SK-N-DZ (cell line): Measurements from ENCODE around the gene ADCY2.

ENCODE experiments used
- DNase-seq: peaks from one replicate; pipeline ENCODE4 v3.0.0-alpha.2; 2015; ENCODE audit warnings: low spot score

Gene ADCY2

GRCh38 chr5:7589800-7590199 lies 193.9 kb downstream of the ADCY2 start:
- DNase-seq = no peak

DNA sequence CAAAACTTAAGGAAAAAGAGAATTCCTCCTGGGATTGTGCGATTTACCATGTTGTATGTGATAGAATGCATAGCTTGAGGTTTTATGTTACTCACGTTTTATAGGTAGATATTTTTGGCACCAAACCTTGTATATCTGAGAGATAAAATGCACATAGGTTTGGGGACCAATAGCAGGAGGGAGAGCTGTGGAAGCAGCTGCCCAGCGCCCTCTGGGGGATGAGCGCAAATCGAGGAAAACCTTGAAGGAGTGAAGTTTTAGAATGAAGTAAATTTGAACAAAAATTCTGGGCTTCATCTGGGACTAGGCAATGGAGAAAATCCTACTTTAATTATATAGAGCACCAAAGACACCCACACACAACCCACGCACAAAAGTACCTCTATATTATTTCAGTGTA lies 197.0 kb downstream of the ADCY2 start:
- DNase-seq = no peak

GRCh38 chr5:7597059-7597642 lies 201.2 kb downstream of the ADCY2 start:
- no peak for DNase-seq

- no peak for DNase-seq
Measured at GRCh38 chr5:7606840-7607465, 211.0 kb downstream of the ADCY2 start.

DNA sequence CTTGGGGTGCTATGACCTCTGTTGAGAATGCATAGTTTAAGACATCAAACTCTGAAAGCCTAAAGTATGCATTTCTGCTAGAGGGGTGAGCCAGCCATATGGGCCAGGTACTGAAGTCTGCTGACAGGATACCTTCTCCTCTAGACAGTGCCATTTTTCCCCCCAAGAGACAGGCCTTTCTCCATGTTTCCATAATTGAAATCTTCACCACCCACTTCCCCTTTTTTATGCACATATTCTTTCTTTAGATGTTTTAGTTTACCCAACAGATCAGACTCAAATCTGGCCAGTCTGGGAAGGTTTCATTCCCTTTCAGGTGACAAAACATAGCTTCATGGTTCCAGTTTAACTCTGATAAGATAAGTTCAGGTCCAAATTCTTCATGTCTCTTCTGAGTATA lies 212.8 kb downstream of the ADCY2 start:
- DNase-seq = no peak

DNA sequence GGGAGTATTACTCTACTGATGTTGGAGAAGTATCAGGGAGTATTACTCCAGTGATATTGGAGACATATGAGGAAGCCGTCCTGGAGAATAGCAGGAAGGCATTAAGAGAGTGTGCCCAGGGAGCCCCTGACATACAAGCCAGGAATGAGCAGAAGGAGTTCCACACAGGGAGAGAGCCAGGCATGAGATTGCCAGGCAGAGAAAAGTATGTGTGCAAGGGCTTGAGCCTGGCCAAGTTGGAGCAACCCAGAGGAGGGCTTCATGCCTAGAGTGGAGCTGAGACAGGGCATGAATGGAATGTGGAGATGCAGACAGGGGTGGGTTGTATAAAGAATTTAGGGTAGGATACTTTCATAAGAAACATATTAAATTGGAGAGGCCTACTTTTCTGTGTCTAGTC lies 213.8 kb downstream of the ADCY2 start:
- no peak for DNase-seq

DNA sequence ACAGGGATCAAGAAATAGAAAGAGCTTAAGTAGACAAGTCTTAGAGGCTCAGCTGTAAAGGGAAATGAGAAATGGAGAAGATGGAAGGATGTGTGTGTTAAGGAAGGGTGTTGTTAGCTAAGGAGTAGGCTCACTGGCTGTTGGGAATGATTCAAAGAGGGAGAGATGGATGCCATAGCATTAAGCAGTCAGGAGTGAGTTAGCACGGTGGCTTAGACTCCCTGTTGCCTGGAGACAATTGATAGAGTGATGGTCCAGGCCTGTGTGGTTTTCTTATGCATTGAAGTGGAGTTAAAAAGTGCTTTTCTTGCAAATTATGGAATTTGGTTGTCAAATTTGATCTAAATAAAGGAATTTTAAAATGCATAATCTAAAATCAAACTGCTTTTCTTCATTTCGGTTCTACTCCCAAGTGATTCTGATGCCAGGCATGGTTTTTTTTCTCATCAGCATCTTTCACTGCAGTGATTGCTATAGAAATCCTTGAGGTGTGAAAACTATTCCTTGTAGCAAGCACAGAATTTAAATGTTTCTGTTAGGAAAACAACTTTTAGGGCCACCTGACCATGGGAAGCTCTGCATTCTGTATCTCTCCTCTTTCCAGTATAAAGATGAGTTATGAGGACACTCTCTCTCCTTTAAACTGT lies 214.7 kb downstream of the ADCY2 start:
- DNase-seq = no peak

DNA sequence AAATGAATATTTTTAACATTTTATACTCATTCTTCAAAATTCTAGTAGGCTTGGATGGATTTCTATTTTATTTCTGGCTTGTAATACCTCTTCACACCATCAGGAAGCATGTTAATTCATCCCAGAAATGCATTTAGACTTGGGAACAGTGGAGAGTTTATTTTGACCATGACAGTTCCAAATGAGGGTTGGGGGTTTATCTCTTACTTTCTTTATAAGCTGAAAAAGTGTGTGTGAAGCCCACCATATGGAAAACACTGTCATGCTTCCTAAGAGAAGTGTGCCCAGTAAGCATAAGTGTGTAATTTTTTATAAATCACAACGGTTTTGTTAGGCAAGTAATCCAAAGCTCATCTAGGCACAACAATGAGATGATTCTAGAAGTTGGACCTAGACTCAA lies 215.6 kb downstream of the ADCY2 start:
- no peak for DNase-seq

DNA sequence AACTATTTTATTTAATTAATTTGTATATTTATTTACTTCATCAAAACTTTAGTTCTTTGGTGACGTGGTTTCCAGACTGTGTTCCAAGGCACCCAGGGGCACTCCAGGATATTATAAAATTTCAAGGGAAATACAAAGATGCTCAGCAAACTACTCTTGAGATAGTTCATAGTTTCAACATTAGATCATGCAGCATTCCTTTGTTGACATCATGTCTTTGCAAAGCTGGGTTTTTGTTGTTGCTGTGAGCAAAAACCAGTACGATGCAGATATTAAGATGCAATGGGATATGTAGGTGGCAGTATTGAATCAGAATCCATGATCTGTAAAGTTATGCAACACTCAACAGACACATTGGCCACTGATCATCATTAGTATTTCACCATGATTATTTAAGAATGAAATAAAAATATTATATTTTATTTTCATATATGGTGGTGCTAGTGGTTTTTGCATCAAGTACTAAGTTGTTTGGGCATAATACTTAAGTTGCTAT lies 219.7 kb downstream of the ADCY2 start:
- DNase-seq = no peak

DNA sequence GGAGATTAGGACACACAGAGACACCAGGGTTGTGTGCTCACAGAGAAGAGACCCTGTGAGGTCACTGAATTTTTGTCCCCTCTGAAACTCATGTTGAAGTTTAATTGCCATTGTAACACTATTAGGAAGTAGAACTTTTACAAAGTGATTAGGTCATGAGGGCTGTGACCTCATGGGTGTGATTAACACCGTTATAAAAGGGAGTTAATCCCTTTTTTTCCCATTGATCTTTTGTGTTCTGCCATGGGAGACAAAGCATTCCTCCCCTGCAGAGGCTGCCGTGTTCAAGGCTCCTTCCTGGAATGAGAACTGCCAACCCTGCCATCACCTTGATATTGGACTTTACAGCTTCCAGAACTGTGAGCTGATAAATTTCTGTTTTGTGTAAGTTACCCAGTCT lies 221.0 kb downstream of the ADCY2 start:
- DNase-seq = no peak

GRCh38 chr5:7622498-7622897 lies 226.6 kb downstream of the ADCY2 start:
- DNase-seq = no peak

DNA sequence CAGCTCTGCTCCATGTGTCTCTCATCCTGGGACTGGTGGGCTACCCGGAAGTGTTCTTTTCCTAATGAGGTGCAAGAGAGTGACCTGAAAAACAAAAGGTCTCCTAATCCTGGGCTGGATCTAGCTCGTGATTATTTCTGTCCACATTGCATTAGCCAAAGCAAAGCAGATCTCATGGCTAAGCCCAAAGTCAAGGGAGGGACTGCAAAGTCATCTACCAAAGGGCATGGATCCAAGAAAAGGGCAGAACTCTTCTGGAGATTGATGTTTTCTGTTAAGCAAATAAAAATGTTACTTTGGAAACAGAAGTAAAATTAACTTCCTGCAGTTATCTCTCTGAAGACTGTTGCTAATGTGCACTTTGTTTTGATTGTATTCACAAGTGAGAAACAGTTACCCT lies 229.8 kb downstream of the ADCY2 start:
- DNase-seq = no peak

- no peak for DNase-seq
Measured at GRCh38 chr5:7628248-7628647, 232.3 kb downstream of the ADCY2 start.

GRCh38 chr5:7628820-7629219 lies 232.9 kb downstream of the ADCY2 start:
- no peak for DNase-seq

- no peak for DNase-seq
Measured at GRCh38 chr5:7629561-7629960, 233.6 kb downstream of the ADCY2 start.

GRCh38 chr5:7634837-7635236 lies 238.9 kb downstream of the ADCY2 start:
- no peak for DNase-seq

DNA sequence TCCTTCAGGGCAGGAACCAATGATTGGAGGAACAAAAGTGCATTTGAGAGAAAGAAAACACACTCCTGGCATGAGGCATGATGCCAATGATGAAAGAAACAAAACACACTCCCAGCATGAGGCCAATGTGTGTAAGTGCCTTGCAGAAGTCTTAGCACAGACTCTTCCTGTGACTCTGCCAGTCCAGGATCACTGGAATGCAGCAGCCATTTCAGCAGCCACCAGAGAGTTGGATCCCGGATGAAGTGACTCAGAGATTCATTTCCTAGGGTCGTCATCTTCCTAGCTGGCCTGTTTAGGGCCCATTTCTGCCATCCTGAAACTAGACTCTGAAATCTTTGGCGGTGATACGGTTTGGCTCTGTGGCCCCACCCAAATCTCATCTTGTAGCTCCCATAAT lies 242.5 kb downstream of the ADCY2 start:
- DNase-seq = no peak

GRCh38 chr5:7642029-7642428 lies 246.1 kb downstream of the ADCY2 start:
- no peak for DNase-seq

DNA sequence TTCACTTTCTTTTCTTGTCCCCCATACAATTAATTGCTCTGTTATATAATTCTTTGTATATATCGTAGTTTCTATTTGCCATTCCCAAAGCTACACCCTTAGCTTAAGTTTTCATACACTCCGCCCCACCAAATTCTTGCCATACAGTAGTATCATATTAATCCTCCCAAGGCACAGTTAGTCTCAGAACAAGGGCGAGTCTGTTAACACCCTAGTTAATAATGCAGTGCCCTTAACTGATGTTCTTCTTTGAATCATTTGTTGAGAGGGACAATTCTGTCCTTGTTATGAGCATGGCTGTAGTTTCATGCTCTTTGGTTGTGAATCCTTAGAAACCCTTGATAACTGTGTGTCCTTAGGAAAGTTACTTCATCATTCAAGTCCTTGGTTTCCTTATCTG lies 248.8 kb downstream of the ADCY2 start:
- no peak for DNase-seq

DNA sequence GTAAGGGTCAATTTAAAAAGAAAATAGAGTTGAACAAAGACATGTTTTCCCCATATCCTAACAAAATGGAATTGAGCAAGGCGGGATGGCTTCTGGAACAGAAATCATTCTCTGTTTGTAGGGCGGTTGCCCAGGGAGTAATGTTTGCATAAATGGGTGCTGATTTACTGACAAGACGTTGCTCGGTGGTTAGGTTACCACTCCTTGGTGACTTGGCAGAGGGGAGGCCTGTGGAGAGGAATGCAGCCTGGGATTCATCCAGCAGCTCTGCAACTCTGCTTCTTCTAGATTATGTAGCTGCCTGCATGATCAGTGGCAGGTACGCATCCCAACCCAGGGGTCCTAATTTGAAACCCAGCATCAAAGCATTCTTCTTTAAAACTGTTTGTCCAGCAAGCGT lies 254.8 kb downstream of the ADCY2 start:
- no peak for DNase-seq

DNA sequence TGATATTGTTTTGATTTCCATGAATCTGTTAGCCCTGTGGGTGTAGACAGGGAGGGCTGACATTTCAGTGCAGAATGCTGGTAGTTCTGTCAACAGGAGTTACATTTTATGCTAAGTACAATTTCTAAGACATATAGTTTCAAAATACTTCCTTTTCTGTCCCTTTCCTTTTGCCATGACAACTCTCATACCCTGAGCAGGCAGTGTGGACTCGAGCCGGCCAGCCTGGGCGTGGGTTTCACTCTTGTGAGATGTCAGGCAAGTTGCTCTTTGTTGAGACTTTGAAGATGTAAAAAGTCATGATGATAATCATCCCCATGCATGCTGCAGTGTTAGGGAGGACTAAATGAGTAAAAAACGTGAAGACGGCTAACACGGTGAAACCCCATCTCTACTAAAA lies 257.1 kb downstream of the ADCY2 start:
- no peak for DNase-seq

DNA sequence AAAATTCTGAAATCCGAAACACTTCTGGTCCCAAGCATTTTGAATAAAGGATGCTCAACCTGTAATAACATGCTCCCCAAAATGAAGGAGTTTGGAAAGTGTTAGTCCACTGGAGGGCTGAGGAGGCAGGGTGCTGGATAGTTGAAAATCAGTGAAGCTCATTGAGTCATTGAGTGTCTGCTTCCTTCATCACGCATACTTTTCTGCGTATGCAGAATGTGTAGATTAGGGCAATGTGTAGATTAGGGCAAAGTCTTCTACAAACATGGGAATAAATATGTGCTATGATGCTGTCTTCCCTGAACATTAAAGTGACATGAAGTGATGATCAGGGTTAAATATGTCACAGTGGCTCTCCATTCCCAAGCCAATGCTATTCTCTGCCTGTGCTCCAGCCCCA lies 261.2 kb downstream of the ADCY2 start:
- DNase-seq = no peak

GRCh38 chr5:7659420-7659819 lies 263.5 kb downstream of the ADCY2 start:
- no peak for DNase-seq
